NCI-H510A treated with DMSO at 0.1 percent for 48 hours (cell line): Measurements from ENCODE around the gene TUBB2B.

Experiments used
- DNase-seq: peaks from one replicate; lab custom pipeline; 2025; lab: John Stamatoyannopoulos, UW

The TUBB2B gene

GRCh38 chr6:3227363-3228045, at the start of gene TUBB2B:
Gene TUBB2B, minus strand, starts transcription at chr6:3227653. Its CDS starts 110 bp downstream, at chr6:3227543.
- peak; percentile 62 for DNase-seq

- DNase-seq, result no peak
Observed at GRCh38 chr6:3277251-3277650, 49.8 kb upstream of the TUBB2B start.

GRCh38 chr6:3276174-3277167, 49.0 kb upstream of the TUBB2B start:
- DNase-seq, result no peak

GRCh38 chr6:3273707-3274521, 46.5 kb upstream of the TUBB2B start:
- no peak for DNase-seq

GRCh38 chr6:3272911-3273547, 45.6 kb upstream of the TUBB2B start:
- no peak for DNase-seq

GRCh38 chr6:3271756-3272155, 44.3 kb upstream of the TUBB2B start:
- no peak for DNase-seq

GRCh38 chr6:3270258-3270657, 42.8 kb upstream of the TUBB2B start:
- DNase-seq, result no peak

GRCh38 chr6:3269281-3269975, 42.0 kb upstream of the TUBB2B start:
- DNase-seq, result no peak

- no peak for DNase-seq
Observed at GRCh38 chr6:3268680-3269079, 41.2 kb upstream of the TUBB2B start.

GRCh38 chr6:3267162-3267561, 39.7 kb upstream of the TUBB2B start:
- DNase-seq, result no peak

- no peak for DNase-seq
Observed at GRCh38 chr6:3266170-3266569, 38.7 kb upstream of the TUBB2B start.

- DNase-seq, result no peak
Observed at GRCh38 chr6:3265671-3266070, 38.2 kb upstream of the TUBB2B start.

- no peak for DNase-seq
Observed at GRCh38 chr6:3264356-3264755, 36.9 kb upstream of the TUBB2B start.

- no peak for DNase-seq
Observed at GRCh38 chr6:3263096-3263495, 35.6 kb upstream of the TUBB2B start.

- DNase-seq, result no peak
Observed at GRCh38 chr6:3261921-3262320, 34.5 kb upstream of the TUBB2B start.

GRCh38 chr6:3261518-3261820, 34.0 kb upstream of the TUBB2B start:
- DNase-seq, result no peak

- no peak for DNase-seq
Observed at GRCh38 chr6:3260772-3261517, 33.5 kb upstream of the TUBB2B start.

- no peak for DNase-seq
Observed at GRCh38 chr6:3260296-3260695, 32.8 kb upstream of the TUBB2B start.

- peak; percentile 23 for DNase-seq
Observed at GRCh38 chr6:3259491-3259958, 32.1 kb upstream of the TUBB2B start.

GRCh38 chr6:3258720-3259490, 31.5 kb upstream of the TUBB2B start, which contains the start of gene PSMG4:
Gene PSMG4, plus strand, starts transcription at chr6:3258947. Its CDS starts 76 bp downstream, at chr6:3259023.
- peak; percentile 38 for DNase-seq
